GM12865 (cell line): ENCODE results near the gene GNA14.

Experiments
- DNase-seq: peaks from one replicate; pipeline ENCODE4 v3.0.0; 2010; ENCODE audit warnings: low read depth
- H3K4me3 ChIP-seq: 2 replicates; pipeline ENCODE4 v1.5.1; 2011; ENCODE audit warnings: mild to moderate bottlenecking, low read depth, low read length, control low read depth
- CTCF ChIP-seq: IDR thresholded peaks from 2 replicates; pipeline ENCODE4 v1.5.1; 2011; ENCODE audit warnings: low read length, control low read depth, low read depth, inconsistent platforms; ENCODE audit not compliant: insufficient read depth; ENCODE audit errors: missing control alignments

Gene GNA14

GRCh38 chr9:77597057-77597456 lies 51.1 kb downstream of the GNA14 start:
- H3K4me3 ChIP-seq, result no peak overlapping the region
- no peak for TF ChIP-seq CTCF
- DNase-seq, result no peak

- no peak for DNase-seq
- no peak overlapping the region for H3K4me3 ChIP-seq
- no peak for TF ChIP-seq CTCF
Observed at GRCh38 chr9:77595426-77596095, 52.6 kb downstream of the GNA14 start.

- no peak for DNase-seq
- no peak for TF ChIP-seq CTCF
- H3K4me3 ChIP-seq, result no peak overlapping the region
Observed at GRCh38 chr9:77594963-77595362, 53.2 kb downstream of the GNA14 start.

GRCh38 chr9:77593528-77593927 lies 54.6 kb downstream of the GNA14 start:
- no peak for TF ChIP-seq CTCF
- no peak for DNase-seq
- H3K4me3 ChIP-seq, result no peak overlapping the region

- H3K4me3 ChIP-seq, result no peak overlapping the region
- DNase-seq, result no peak
- no peak for TF ChIP-seq CTCF
Observed at GRCh38 chr9:77592476-77592875, 55.6 kb downstream of the GNA14 start.

- no peak for DNase-seq
- H3K4me3 ChIP-seq, result no peak overlapping the region
Observed at GRCh38 chr9:77589046-77589795, 58.9 kb downstream of the GNA14 start.

More at GRCh38 chr9:77589046-77589795, 58.9 kb downstream of the GNA14 start:
- no peak for TF ChIP-seq CTCF
